HG03442 (cell line): ENCODE measurements around the gene SH3RF1.

Source experiments
- ATAC-seq: cut with Tn5 transposase; IDR thresholded peaks from one replicate; pipeline ENCODE4 v1.9.1; 2021; ENCODE audit warnings: mild to moderate bottlenecking, moderate library complexity; ENCODE audit not compliant: unreplicated experiment

The SH3RF1 gene

GRCh38 chr4:169252339-169253112 is 18.2 kb downstream of the SH3RF1 start:
- no peak for ATAC-seq

GRCh38 chr4:169251291-169252235 is 19.2 kb downstream of the SH3RF1 start:
- ATAC-seq: no peak

GRCh38 chr4:169250796-169251195 is 20.0 kb downstream of the SH3RF1 start:
- no peak for ATAC-seq

- ATAC-seq: no peak
These were observed 20.8 kb downstream of the SH3RF1 start for GRCh38 chr4:169249999-169250398.

- peak; percentile 55 for ATAC-seq
These were observed 21.4 kb downstream of the SH3RF1 start for GRCh38 chr4:169249214-169249973.

- ATAC-seq: no peak
These were observed 22.1 kb downstream of the SH3RF1 start for GRCh38 chr4:169248645-169249044.

GRCh38 chr4:169246957-169247396 is 23.8 kb downstream of the SH3RF1 start:
- ATAC-seq: no peak

GRCh38 chr4:169246279-169246678 is 24.5 kb downstream of the SH3RF1 start:
- ATAC-seq: no peak

- no peak for ATAC-seq
These were observed 25.7 kb downstream of the SH3RF1 start for GRCh38 chr4:169245061-169245460.

GRCh38 chr4:169243825-169244609 is 26.7 kb downstream of the SH3RF1 start:
- no peak for ATAC-seq

GRCh38 chr4:169241464-169241863 is 29.3 kb downstream of the SH3RF1 start:
- no peak for ATAC-seq

GRCh38 chr4:169239221-169239905 is 31.4 kb downstream of the SH3RF1 start:
- no peak for ATAC-seq

- no peak for ATAC-seq
These were observed 32.3 kb downstream of the SH3RF1 start for GRCh38 chr4:169238445-169238844.

GRCh38 chr4:169236873-169237626 is 33.7 kb downstream of the SH3RF1 start:
- no peak for ATAC-seq

GRCh38 chr4:169236078-169236477 is 34.7 kb downstream of the SH3RF1 start:
- ATAC-seq: no peak

- ATAC-seq: no peak
These were observed 36.5 kb downstream of the SH3RF1 start for GRCh38 chr4:169234137-169234855.

- no peak for ATAC-seq
These were observed 37.1 kb downstream of the SH3RF1 start for GRCh38 chr4:169233691-169234090.

GRCh38 chr4:169231647-169232262 is 39.0 kb downstream of the SH3RF1 start:
- ATAC-seq: no peak
